Endothelial cell of umbilical vein (primary cell): ENCODE measurements around the gene SSH3.

Experiments used
- CTCF ChIP-seq, 2 donors: IDR thresholded peaks; 1 replicate in 1 of 2; 2 replicates in 1 of 2; pipeline ENCODE4 v1.5.1; 2011; ENCODE audit warnings: low read length in 2 of 2, mild to moderate bottlenecking in 2 of 2, moderate library complexity in 2 of 2, control low read depth in 1 of 2, inconsistent platforms in 1 of 2, low read depth in 1 of 2; ENCODE audit not compliant: insufficient read depth in 1 of 2; ENCODE audit errors: extremely low read depth in 1 of 2
- EZH2 ChIP-seq: IDR thresholded peaks from 2 replicates; pipeline ENCODE4 v1.6.1; 2012; ENCODE audit warnings: borderline replicate concordance, low read depth, mild to moderate bottlenecking, moderate library complexity, low read length, inconsistent platforms; ENCODE audit not compliant: severe bottlenecking
- FOS ChIP-seq: IDR thresholded peaks from 2 replicates; pipeline ENCODE4 v1.6.1; 2011; ENCODE audit warnings: mild to moderate bottlenecking, low read length, moderate library complexity, borderline replicate concordance; ENCODE audit not compliant: insufficient read depth
- GATA2 ChIP-seq: IDR thresholded peaks from 2 replicates; pipeline ENCODE4 v1.7.0; 2011; ENCODE audit warnings: low read depth, mild to moderate bottlenecking, moderate library complexity, mixed read lengths, low read length; ENCODE audit not compliant: insufficient read length, insufficient read depth
- JUN ChIP-seq: IDR thresholded peaks from 2 replicates; pipeline ENCODE4 v1.6.1; 2011; ENCODE audit warnings: borderline replicate concordance, low read depth; ENCODE audit not compliant: insufficient read length, insufficient read depth
- MAX ChIP-seq: IDR thresholded peaks from 2 replicates; pipeline ENCODE4 v1.6.1; 2011; ENCODE audit not compliant: insufficient read depth, insufficient read length
- MYC ChIP-seq: IDR thresholded peaks from one replicate; pipeline ENCODE4 v1.6.1; 2011; ENCODE audit warnings: mild to moderate bottlenecking, low read depth, low read length
- POLR2A ChIP-seq: IDR thresholded peaks from 2 replicates; pipeline ENCODE4 v1.6.1; 2012; ENCODE audit warnings: low read depth, mild to moderate bottlenecking, control low read depth, low read length
- POLR2AphosphoS5 ChIP-seq: IDR thresholded peaks from 2 replicates; pipeline ENCODE4 v1.6.1; 2012; ENCODE audit warnings: low read depth, mild to moderate bottlenecking, control low read depth, low read length, moderate library complexity; ENCODE audit not compliant: insufficient read depth

GRCh38 chr11:67354075-67355022 is 51.0 kb downstream of the SSH3 start:
- TF ChIP-seq GATA2 (no peak), POLR2A (no peak), CTCF (IDR thresholded peaks at IDR 0.05; ENCODE audit: extremely low read depth in 1 of 2, insufficient read depth in 1 of 2, low read depth in 1 of 2, low read length in 2 of 2) (no peak), EZH2 (no peak), MAX (no peak), POLR2AphosphoS5 (peak; percentile 82), JUN (peak; percentile 73), MYC (peak; percentile 36), FOS (peak; percentile 97)
